SK-N-SH (cell line): Measurements from ENCODE around the gene MAP3K3. TPM values are rescaled to one million over a fixed set of nuclear protein-coding genes. Genes with fewer than 3 reads are reported as not detected.

Experiments used
- CTCF ChIA-PET: fragments of 300-600, 350-600 bp; formaldehyde crosslinking; extraction: SDS; loops from one replicate; lab custom pipeline; 2021; lab: Yijun Ruan, JAX
- POLR2A ChIA-PET: fragments of 350-600 bp; sonication (Branson Sonifier 250); formaldehyde crosslinking; extraction: SDS; loops from one replicate; lab custom pipeline; 2020; ENCODE audit warnings: antibody characterized with exemption, inconsistent platforms; lab: Yijun Ruan, JAX
- DNase-seq: peaks from one replicate; pipeline ENCODE4 v3.0.0; 2012
- H2AFZ ChIP-seq: fragments of 200-600 bp; sonication (generic); 2 replicates; pipeline ENCODE4 v1.8.1; 2016; ENCODE audit warnings: antibody characterized with exemption, mild to moderate bottlenecking, low read depth
- H3F3A ChIP-seq: fragments of 200-600 bp; sonication (generic); replicated peaks from 2 replicates; pipeline ENCODE3; 2016; ENCODE audit warnings: antibody characterized with exemption, mild to moderate bottlenecking; ENCODE audit not compliant: insufficient read depth
- H3K27ac ChIP-seq, 2 experiments: fragments of 200-500 bp in 1 of 2; fragments of 200-600 bp in 1 of 2; sonication (Bioruptor generic) in 1 of 2; sonication (generic), shearing (Covaris generic) in 1 of 2; 2 replicates each; pipeline versions ENCODE4 v1.5.1 to v1.6.1; 2014 to 2016; ENCODE audit warnings: low read depth in 2 of 2, inconsistent platforms in 1 of 2, low read length in 1 of 2, mild to moderate bottlenecking in 1 of 2, mixed read lengths in 1 of 2
- H3K27me3 ChIP-seq: fragments of 200-600 bp; sonication (generic), shearing (Covaris generic); 2 replicates; pipeline ENCODE4 v1.6.1; 2016; ENCODE audit warnings: mixed run types; ENCODE audit not compliant: insufficient read depth
- H3K36me3 ChIP-seq, 2 experiments: fragments of 200-500 bp in 1 of 2; fragments of 200-600 bp in 1 of 2; sonication (Bioruptor generic) in 1 of 2; sonication (generic) in 1 of 2; replicated peaks in 1 of 2; 2 replicates each; pipeline versions ENCODE3 to v1.5.1; 2014 to 2016; ENCODE audit warnings: low read length in 1 of 2, mild to moderate bottlenecking in 1 of 2; ENCODE audit not compliant: insufficient read depth in 2 of 2, control insufficient read depth in 1 of 2
- H3K4me1 ChIP-seq, 2 experiments: fragments of 200-500 bp in 1 of 2; fragments of 200-600 bp in 1 of 2; sonication (Bioruptor generic) in 1 of 2; sonication (generic), shearing (Covaris generic) in 1 of 2; 2 replicates each; pipeline versions ENCODE4 v1.5.1 to v1.6.1; 2014 to 2016; ENCODE audit warnings: low read depth in 1 of 2, low read length in 1 of 2, mixed run types in 1 of 2; ENCODE audit not compliant: insufficient read depth in 2 of 2, control insufficient read depth in 1 of 2
- H3K4me2 ChIP-seq: fragments of 200-600 bp; sonication (generic), shearing (Covaris generic); 2 replicates; pipeline ENCODE4 v1.6.1; 2017; ENCODE audit warnings: mixed run types
- H3K4me3 ChIP-seq, 2 experiments: fragments of 200-500 bp in 1 of 2; fragments of 200-600 bp in 1 of 2; sonication (Bioruptor generic) in 1 of 2; sonication (generic), shearing (Covaris generic) in 1 of 2; 2 replicates each; pipeline versions ENCODE4 v1.5.1 to v1.8.1; 2014 to 2016; ENCODE audit warnings: low read depth in 2 of 2, inconsistent platforms in 1 of 2, low read length in 1 of 2, mild to moderate bottlenecking in 1 of 2, mixed read lengths in 1 of 2, moderate library complexity in 1 of 2
- H3K79me2 ChIP-seq: fragments of 200-600 bp; sonication (generic); 2 replicates; pipeline ENCODE4 v1.8.1; 2017; ENCODE audit warnings: mild to moderate bottlenecking; ENCODE audit not compliant: insufficient read depth
- H3K9ac ChIP-seq: fragments of 200-600 bp; sonication (generic); 2 replicates; pipeline ENCODE4 v1.6.1; 2017; ENCODE audit warnings: mixed run types
- H3K9me2 ChIP-seq: fragments of 200-600 bp; sonication (generic); 2 replicates; pipeline ENCODE4 v1.6.1; 2017; ENCODE audit warnings: mixed run types
- H3K9me3 ChIP-seq: fragments of 200-600 bp; sonication (generic); 2 replicates; pipeline ENCODE4 v1.6.1; 2017; ENCODE audit warnings: mixed run types, mild to moderate bottlenecking, moderate library complexity
- H4K20me1 ChIP-seq: fragments of 200-600 bp; sonication (generic); 2 replicates; pipeline ENCODE4 v1.6.1; 2017; ENCODE audit warnings: mild to moderate bottlenecking, mixed run types; ENCODE audit not compliant: insufficient read depth
- CHD2 ChIP-seq: fragments of 150-350 bp; IDR thresholded peaks from 2 replicates; pipeline ENCODE4 v1.6.1; 2018; ENCODE audit warnings: low read length; ENCODE audit not compliant: partially characterized antibody
- ELF1 ChIP-seq: IDR thresholded peaks from 2 replicates; pipeline ENCODE4 v1.4.0; 2012
- FOXJ3 ChIP-seq: sonication (generic); formaldehyde crosslinking; IDR thresholded peaks from 2 replicates; pipeline ENCODE4 v1.5.1; 2020; ENCODE audit warnings: mild to moderate bottlenecking, missing genetic modification reagents
- GABPA ChIP-seq: IDR thresholded peaks from 2 replicates; pipeline ENCODE4 v1.4.0; 2012; ENCODE audit warnings: low read depth, mild to moderate bottlenecking
- JUND ChIP-seq: IDR thresholded peaks from 2 replicates; pipeline ENCODE4 v1.4.0; 2012
- NRF1 ChIP-seq: IDR thresholded peaks from 2 replicates; pipeline ENCODE4 v1.6.1; 2012; ENCODE audit warnings: low read depth, mild to moderate bottlenecking, low read length
- PBX3 ChIP-seq: IDR thresholded peaks from 2 replicates; pipeline ENCODE4; 2012
- RCOR1 ChIP-seq: fragments of 150-350 bp; IDR thresholded peaks from 2 replicates; pipeline ENCODE4 v1.6.1; 2017; ENCODE audit warnings: antibody characterized with exemption, low read length
- REST ChIP-seq: IDR thresholded peaks from 2 replicates; pipeline ENCODE4 v1.6.1; 2012; ENCODE audit warnings: mild to moderate bottlenecking, low read depth, low read length, moderate library complexity
- SIN3A ChIP-seq: IDR thresholded peaks from 2 replicates; pipeline ENCODE4 v1.6.1; 2012; ENCODE audit warnings: low read depth, mild to moderate bottlenecking, low read length, moderate library complexity, borderline replicate concordance
- TEAD4 ChIP-seq: IDR thresholded peaks from 2 replicates; pipeline ENCODE4 v1.4.0; 2012; ENCODE audit warnings: mild to moderate bottlenecking, borderline replicate concordance; ENCODE audit not compliant: insufficient read depth
- USF1 ChIP-seq: IDR thresholded peaks from 2 replicates; pipeline ENCODE4 v1.4.0; 2012; ENCODE audit warnings: low read depth, borderline replicate concordance
- ZBTB33 ChIP-seq: IDR thresholded peaks from 2 replicates; pipeline ENCODE4 v1.4.0; 2012; ENCODE audit warnings: low read depth, borderline replicate concordance
- WGBS: methylation state at CpG from one replicate; pipeline ENCODE4 v1.1.6; 2017; ENCODE audit warnings: low lambda C conversion rate; 5-methylcytosine and 5-hydroxymethylcytosine counted together
- polyA plus RNA-seq, 3 experiments: library from polyadenylated mRNA; depleted of rRNA; stranded (reverse); fragments of >200 nt; gene quantifications; 2 replicates each; pipeline ENCODE4 v1.2.3, GENCODE V29; 2012
- TF ChIP-seq, protein P1 (sequence below): fragments of 150-350 bp; IDR thresholded peaks from 2 replicates; pipeline ENCODE4 v1.6.1; 2017; ENCODE audit warnings: antibody characterized with exemption, low read length, low read depth, borderline replicate concordance

Gene MAP3K3
- polyA plus RNA-seq, 1 of the 3 experiments (the other 2 are of a cell fraction), result 25.3 TPM

DNA sequence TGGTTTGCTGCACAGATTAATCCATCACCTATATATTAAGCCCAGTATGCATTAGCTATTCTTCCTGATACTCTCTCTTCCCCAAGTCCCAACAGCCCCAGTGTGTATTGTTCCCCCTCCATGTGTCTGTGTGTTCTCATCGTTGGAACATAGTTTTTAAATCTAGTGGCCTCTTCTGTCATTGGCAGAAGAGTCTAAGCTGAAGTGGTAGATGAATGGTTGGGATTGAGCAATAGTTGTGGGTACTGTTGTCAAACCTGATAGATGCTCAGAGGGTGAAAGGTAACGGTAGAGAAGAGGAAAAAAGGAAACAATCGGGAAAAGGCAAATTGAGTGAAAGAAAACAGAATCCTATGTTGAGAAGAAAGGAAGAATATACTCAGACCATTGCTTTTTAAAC lies 29.9 kb downstream of the MAP3K3 start:
- Histone ChIP-seq H3F3A (peaks cover 5% of the 10 kb centered on the region), H3K4me1 (no peaks in the 10 kb centered on the region), H3K27ac (no peak overlapping the region), H3K27me3 (no peaks in the 10 kb centered on the region), H3K9me2 (no peaks in the 10 kb centered on the region), H3K9me3 (no peaks in the 10 kb centered on the region), H3K36me3 (peaks cover 9 to 25% of the 10 kb centered on the region in 2 experiments), H4K20me1 (no peaks in the 10 kb centered on the region), H2AFZ (no peak overlapping the region), H3K4me3 (no peak overlapping the region), H3K4me2 (no peak overlapping the region), H3K9ac (no peak overlapping the region), H3K79me2 (no peaks in the 10 kb centered on the region)
- POLR2A ChIA-PET, result interaction anchor here (0.7 kb wide), 1 partner anchor 23 kb away, joined by 3 read pairs; no protein-coding TSS in a partner anchor
- TF ChIP-seq SIN3A (no peak), GABPA (no peak), RCOR1 (no peak), PBX3 (no peak), JUND (no peak), TEAD4 (no peak), USF1 (no peak)
- DNase-seq, result no peak
- WGBS, result 81% methylated on average over 3 of the region's 3 CpGs
- CTCF ChIA-PET, result interaction anchor here (1.0 to 1.4 kb wide), 2 partner anchors 23 to 246 kb away, joined by 3 to 4 read pairs; no protein-coding TSS in a partner anchor

- Histone ChIP-seq H3K9ac (no peak overlapping the region), H3F3A (peaks cover 5% of the 10 kb centered on the region), H4K20me1 (no peaks in the 10 kb centered on the region), H3K79me2 (no peaks in the 10 kb centered on the region), H3K36me3 (peaks cover 9 to 34% of the 10 kb centered on the region in 2 experiments), H3K9me2 (no peaks in the 10 kb centered on the region), H3K27me3 (no peaks in the 10 kb centered on the region), H3K9me3 (no peaks in the 10 kb centered on the region), H3K27ac (no peak overlapping the region), H2AFZ (no peak overlapping the region), H3K4me3 (no peak overlapping the region), H3K4me1 (no peaks in the 10 kb centered on the region), H3K4me2 (no peak overlapping the region)
- WGBS, result 66% methylated on average over 2 of the region's 2 CpGs
- ChIA-PET POLR2A (no interaction called here), CTCF (interaction anchor here (2.0 to 2.2 kb wide), 2 partner anchors 22 to 228 kb away, joined by 5 to 8 read pairs; no protein-coding TSS in a partner anchor)
- no peak for DNase-seq
- TF ChIP-seq PBX3, result no peak
- no peak for TF ChIP-seq NRF1
- no peak for TF ChIP-seq ZBTB33
- no peak for TF ChIP-seq REST
- no peak for TF ChIP-seq ELF1
- no peak for TF ChIP-seq FOXJ3 (CRISPR knock-in tag)
- TF ChIP-seq, protein P1, sequence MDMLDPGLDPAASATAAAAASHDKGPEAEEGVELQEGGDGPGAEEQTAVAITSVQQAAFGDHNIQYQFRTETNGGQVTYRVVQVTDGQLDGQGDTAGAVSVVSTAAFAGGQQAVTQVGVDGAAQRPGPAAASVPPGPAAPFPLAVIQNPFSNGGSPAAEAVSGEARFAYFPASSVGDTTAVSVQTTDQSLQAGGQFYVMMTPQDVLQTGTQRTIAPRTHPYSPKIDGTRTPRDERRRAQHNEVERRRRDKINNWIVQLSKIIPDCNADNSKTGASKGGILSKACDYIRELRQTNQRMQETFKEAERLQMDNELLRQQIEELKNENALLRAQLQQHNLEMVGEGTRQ, result no peak
- TF ChIP-seq GABPA, result no peak
- no peak for TF ChIP-seq CHD2
Observed at GRCh38 chr17:63653050-63653449, 30.8 kb downstream of the MAP3K3 start.
